ENCODE data around the gene KCTD6.

The KCTD6 gene

DNA sequence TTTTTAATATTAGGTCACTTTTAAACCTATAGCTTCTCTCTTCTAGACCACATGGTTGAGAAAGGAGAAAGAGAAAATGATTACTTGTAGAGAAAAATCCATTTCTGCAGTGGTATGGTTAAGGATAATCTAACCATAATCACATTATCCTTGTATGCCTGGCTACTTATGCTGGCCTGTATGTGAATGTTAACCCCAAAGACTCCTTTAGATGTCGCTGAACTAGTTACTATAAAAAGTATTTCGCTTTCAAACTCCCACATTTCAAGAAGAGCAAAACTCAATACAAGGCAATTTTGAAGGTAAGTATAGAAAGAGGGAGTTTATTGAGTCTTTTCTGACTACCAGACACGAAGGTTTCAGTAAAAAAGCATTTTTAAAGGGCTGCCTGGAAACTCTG lies 2.2 kb downstream of the KCTD6 start:
- Histone ChIP-seq H3K4ac (ENCODE audit: low read depth, low read length) (no peak overlapping the region), H3K79me2 (ENCODE audit: control insufficient read depth, insufficient read depth, low read length, poor library complexity) (no peaks in the 10 kb centered on the region)
- WGBS (ENCODE audit: extremely low coverage, insufficient coverage, insufficient read length): no CpG with 5 or more reads among the region's 3 CpGs

DNA sequence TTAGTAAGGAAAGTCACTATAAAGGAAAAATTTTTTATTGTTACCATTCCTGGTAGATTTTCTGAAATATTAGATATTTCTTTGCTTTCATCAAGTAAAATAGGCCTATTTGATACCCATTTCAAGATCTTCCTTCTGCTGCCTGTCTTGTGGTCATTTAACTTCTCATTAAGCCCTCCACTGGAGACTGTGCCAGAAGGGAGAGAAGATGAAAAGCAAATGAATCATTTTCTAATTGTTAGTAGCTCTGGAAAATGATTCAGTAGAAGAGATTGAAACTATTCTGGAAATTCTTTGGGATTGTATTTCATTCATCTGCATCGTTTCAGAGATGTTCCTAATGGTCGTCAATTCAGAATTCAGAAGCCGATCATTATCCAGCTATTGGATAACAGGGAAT lies 3.2 kb downstream of the KCTD6 start:
- Histone ChIP-seq H3K27ac (ENCODE audit: low read depth, low read length) (no peak overlapping the region), H3K27me3 (ENCODE audit: insufficient read depth, low read length) (no peaks in the 10 kb centered on the region), H3K18ac (ENCODE audit: low read length) (no peak overlapping the region), H4K12ac (ENCODE audit: low read depth, low read length) (no peak overlapping the region), H3K14ac (ENCODE audit: low read length) (no peak overlapping the region), H3K9ac (ENCODE audit: low read length) (no peak overlapping the region), H4K91ac (ENCODE audit: low read depth, low read length) (no peak overlapping the region), H2BK12ac (ENCODE audit: low read length) (no peak overlapping the region), H2AK5ac (ENCODE audit: low read length) (no peak overlapping the region), H3K9me3 (ENCODE audit: insufficient read depth, low read depth, low read length) (no peaks in the 10 kb centered on the region), H3K4ac (ENCODE audit: low read depth, low read length) (no peak overlapping the region), H4K8ac (ENCODE audit: low read depth, low read length) (no peak overlapping the region), H3K79me2 (ENCODE audit: control insufficient read depth, insufficient read depth, low read length, poor library complexity) (no peaks in the 10 kb centered on the region), H3K23ac (ENCODE audit: low read length) (no peak overlapping the region), H2BK5ac (ENCODE audit: low read depth, low read length, poor library complexity) (no peak overlapping the region), H2BK120ac (ENCODE audit: insufficient read depth, low read length, poor library complexity) (no peak overlapping the region), H3K4me3 (ENCODE audit: low read depth, low read length) (no peak overlapping the region), H3K79me1 (ENCODE audit: low read length) (peaks cover 7% of the 10 kb centered on the region), H3K36me3 (ENCODE audit: control insufficient read depth in 1 of 2, insufficient read depth in 2 of 2, low read length in 2 of 2) (no peaks in the 10 kb centered on the region), H3K4me2 (ENCODE audit: low read length) (no peak overlapping the region), H3K4me1 (ENCODE audit: control insufficient read depth in 1 of 2, insufficient read depth in 2 of 2, low read length in 2 of 2) (peaks cover 6 to 9% of the 10 kb centered on the region in 2 experiments), H2AFZ (ENCODE audit: insufficient read depth, low read length, poor library complexity) (no peak overlapping the region)
- DNase-seq: no peak
- WGBS (ENCODE audit: extremely low coverage, insufficient coverage, insufficient read length): no CpG with 5 or more reads among the region's 3 CpGs

More for the DNA sequence above, 2.2 kb downstream of the KCTD6 start:
- no peak overlapping the region for H2BK120ac ChIP-seq (ENCODE audit: insufficient read depth, low read length, poor library complexity)
- no peak overlapping the region for H4K8ac ChIP-seq (ENCODE audit: low read depth, low read length)
- no peak for DNase-seq
- H3K18ac ChIP-seq (ENCODE audit: low read length): no peak overlapping the region
- H2BK5ac ChIP-seq (ENCODE audit: low read depth, low read length, poor library complexity): no peak overlapping the region
- H3K36me3 ChIP-seq (ENCODE audit: control insufficient read depth in 1 of 2, insufficient read depth in 2 of 2, low read length in 2 of 2): no peaks in the 10 kb centered on the region
- no peak overlapping the region for H2BK12ac ChIP-seq (ENCODE audit: low read length)
- H3K79me1 ChIP-seq (ENCODE audit: low read length): peaks cover 7% of the 10 kb centered on the region
- H4K12ac ChIP-seq (ENCODE audit: low read depth, low read length): no peak overlapping the region
- no peaks in the 10 kb centered on the region for H3K27me3 ChIP-seq (ENCODE audit: insufficient read depth, low read length)
- no peak overlapping the region for H3K14ac ChIP-seq (ENCODE audit: low read length)
- no peak overlapping the region for H3K4me2 ChIP-seq (ENCODE audit: low read length)
- no peak overlapping the region for H3K23ac ChIP-seq (ENCODE audit: low read length)
- H3K4me3 ChIP-seq (ENCODE audit: low read depth, low read length): no peak overlapping the region
- no peak overlapping the region for H2AFZ ChIP-seq (ENCODE audit: insufficient read depth, low read length, poor library complexity)
- H3K4me1 ChIP-seq (ENCODE audit: control insufficient read depth in 1 of 2, insufficient read depth in 2 of 2, low read length in 2 of 2): peaks cover 6 to 9% of the 10 kb centered on the region in 2 experiments
- H3K9me3 ChIP-seq (ENCODE audit: insufficient read depth, low read depth, low read length): no peaks in the 10 kb centered on the region
- no peak overlapping the region for H3K9ac ChIP-seq (ENCODE audit: low read length)
- H3K27ac ChIP-seq (ENCODE audit: low read depth, low read length): no peak overlapping the region
- H4K91ac ChIP-seq (ENCODE audit: low read depth, low read length): no peak overlapping the region
- H2AK5ac ChIP-seq (ENCODE audit: low read length): no peak overlapping the region

DNA sequence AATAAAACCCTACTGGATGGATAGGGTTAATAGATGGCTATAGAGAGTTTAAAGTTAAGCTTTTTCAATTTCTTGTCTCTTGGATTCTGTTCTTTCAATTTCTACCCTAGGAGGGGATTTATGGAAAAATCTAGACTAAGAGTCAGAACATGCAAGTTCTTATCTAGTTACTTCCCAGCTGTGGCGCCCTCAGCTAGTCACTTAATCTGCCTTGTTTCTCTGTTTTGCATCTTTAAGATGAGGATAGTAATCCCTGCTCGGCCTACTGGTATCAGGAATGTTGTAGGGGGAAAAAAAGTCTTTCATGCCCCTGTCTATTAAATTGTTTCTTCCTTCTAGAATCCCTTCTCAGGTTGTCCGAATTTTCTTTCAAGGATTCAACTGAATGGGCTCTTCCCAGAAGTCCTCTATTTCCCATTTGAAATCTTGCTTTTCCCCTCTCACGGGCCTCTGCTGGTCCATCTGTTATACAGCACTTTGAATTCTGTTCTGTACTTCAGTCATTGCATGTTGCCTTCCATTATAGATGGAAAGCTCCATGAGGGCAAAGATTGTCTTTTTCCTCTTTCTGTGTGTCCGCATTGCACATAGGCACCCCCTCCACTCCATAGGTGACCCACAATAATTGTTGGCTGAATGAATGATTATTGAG lies 4.4 kb downstream of the KCTD6 start:
- Histone ChIP-seq H3K36me3 (ENCODE audit: control insufficient read depth in 1 of 2, insufficient read depth in 2 of 2, low read length in 2 of 2) (peaks cover 0 to 5% of the 10 kb centered on the region in 2 experiments), H3K14ac (ENCODE audit: low read length) (no peak overlapping the region), H2AFZ (ENCODE audit: insufficient read depth, low read length, poor library complexity) (no peak overlapping the region), H3K18ac (ENCODE audit: low read length) (no peak overlapping the region), H3K23ac (ENCODE audit: low read length) (no peak overlapping the region), H3K4me1 (ENCODE audit: control insufficient read depth in 1 of 2, insufficient read depth in 2 of 2, low read length in 2 of 2) (peaks cover 0 to 4% of the 10 kb centered on the region in 2 experiments), H3K79me1 (ENCODE audit: low read length) (peaks cover 4% of the 10 kb centered on the region), H3K27me3 (ENCODE audit: insufficient read depth, low read length) (no peaks in the 10 kb centered on the region), H3K9ac (ENCODE audit: low read length) (no peak overlapping the region), H2AK5ac (ENCODE audit: low read length) (no peak overlapping the region), H3K4ac (ENCODE audit: low read depth, low read length) (peak overlapping the region; percentile 35), H3K4me3 (ENCODE audit: low read depth, low read length) (no peak overlapping the region), H3K79me2 (ENCODE audit: control insufficient read depth, insufficient read depth, low read length, poor library complexity) (no peaks in the 10 kb centered on the region), H2BK5ac (ENCODE audit: low read depth, low read length, poor library complexity) (no peak overlapping the region), H2BK12ac (ENCODE audit: low read length) (no peak overlapping the region), H3K9me3 (ENCODE audit: insufficient read depth, low read depth, low read length) (no peaks in the 10 kb centered on the region), H3K27ac (ENCODE audit: low read depth, low read length) (no peak overlapping the region), H3K4me2 (ENCODE audit: low read length) (no peak overlapping the region), H4K8ac (ENCODE audit: low read depth, low read length) (no peak overlapping the region), H2BK120ac (ENCODE audit: insufficient read depth, low read length, poor library complexity) (no peak overlapping the region), H4K12ac (ENCODE audit: low read depth, low read length) (no peak overlapping the region), H4K91ac (ENCODE audit: low read depth, low read length) (no peak overlapping the region)
- WGBS (ENCODE audit: extremely low coverage, insufficient coverage, insufficient read length): no CpG with 5 or more reads among the region's 5 CpGs
- no peak for DNase-seq

DNA sequence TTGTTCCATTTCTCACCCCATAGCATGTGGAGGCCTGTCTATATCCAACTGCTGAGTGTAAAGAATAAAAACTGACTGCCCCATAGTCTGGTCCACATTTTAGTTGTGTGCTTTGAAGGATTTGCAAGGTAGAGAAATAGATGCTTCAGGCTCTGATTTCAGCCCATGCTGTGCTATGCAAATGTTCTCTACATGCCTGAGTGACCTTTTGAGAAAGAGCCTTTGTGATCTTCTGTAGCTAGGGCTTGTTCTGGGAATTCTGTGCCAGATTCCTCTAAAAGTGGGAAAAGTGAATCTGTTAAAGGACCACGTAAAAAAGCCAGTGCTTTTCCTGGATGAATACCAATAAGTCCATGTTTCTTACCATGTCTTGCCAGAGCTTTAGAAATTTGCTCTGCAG lies 5.2 kb downstream of the KCTD6 start:
- Histone ChIP-seq H3K36me3 (ENCODE audit: control insufficient read depth in 1 of 2, insufficient read depth in 2 of 2, low read length in 2 of 2) (peaks cover 0 to 6% of the 10 kb centered on the region in 2 experiments), H3K18ac (ENCODE audit: low read length) (no peak overlapping the region), H2AFZ (ENCODE audit: insufficient read depth, low read length, poor library complexity) (no peak overlapping the region), H4K12ac (ENCODE audit: low read depth, low read length) (no peak overlapping the region), H2AK5ac (ENCODE audit: low read length) (no peak overlapping the region), H3K14ac (ENCODE audit: low read length) (no peak overlapping the region), H3K23ac (ENCODE audit: low read length) (no peak overlapping the region), H2BK120ac (ENCODE audit: insufficient read depth, low read length, poor library complexity) (no peak overlapping the region), H2BK12ac (ENCODE audit: low read length) (no peak overlapping the region), H3K27me3 (ENCODE audit: insufficient read depth, low read length) (no peaks in the 10 kb centered on the region), H3K4me3 (ENCODE audit: low read depth, low read length) (no peak overlapping the region), H3K9me3 (ENCODE audit: insufficient read depth, low read depth, low read length) (no peaks in the 10 kb centered on the region), H3K27ac (ENCODE audit: low read depth, low read length) (no peak overlapping the region), H3K79me1 (ENCODE audit: low read length) (peaks cover 2% of the 10 kb centered on the region), H3K4ac (ENCODE audit: low read depth, low read length) (no peak overlapping the region), H3K4me2 (ENCODE audit: low read length) (no peak overlapping the region), H3K79me2 (ENCODE audit: control insufficient read depth, insufficient read depth, low read length, poor library complexity) (no peaks in the 10 kb centered on the region), H4K91ac (ENCODE audit: low read depth, low read length) (no peak overlapping the region), H3K9ac (ENCODE audit: low read length) (no peak overlapping the region), H2BK5ac (ENCODE audit: low read depth, low read length, poor library complexity) (no peak overlapping the region), H4K8ac (ENCODE audit: low read depth, low read length) (no peak overlapping the region), H3K4me1 (ENCODE audit: control insufficient read depth in 1 of 2, insufficient read depth in 2 of 2, low read length in 2 of 2) (peaks cover 0 to 4% of the 10 kb centered on the region in 2 experiments)
- no peak for DNase-seq
- WGBS (ENCODE audit: extremely low coverage, insufficient coverage, insufficient read length): no CpG with 5 or more reads among the region's 1 CpG

All from trophoblast cell (in vitro differentiated cells and primary cell).